H1 (cell line): ENCODE data around the gene GPBP1. TPM values are rescaled to one million over a fixed set of nuclear protein-coding genes. Genes with fewer than 3 reads are reported as not detected.

ENCODE experiments used
- ATF3 ChIP-seq: IDR thresholded peaks from 2 replicates; pipeline ENCODE4 v1.6.1; 2011; ENCODE audit warnings: low read depth, mild to moderate bottlenecking, low read length; ENCODE audit not compliant: insufficient read depth
- HDAC2 ChIP-seq, 2 experiments: fragments of 300-600 bp in 1 of 2; sonication (generic) in 1 of 2; IDR thresholded peaks; 2 replicates each; pipeline ENCODE4 v1.6.1; 2011 to 2012; ENCODE audit warnings: low read depth in 2 of 2, low read length in 2 of 2, mild to moderate bottlenecking in 2 of 2, moderate library complexity in 2 of 2, borderline replicate concordance in 1 of 2, inconsistent platforms in 1 of 2
- JUND ChIP-seq: IDR thresholded peaks from 2 replicates; pipeline ENCODE4 v1.6.1; 2011; ENCODE audit warnings: mild to moderate bottlenecking, improper control_type of control experiment, low read length
- RAD21 ChIP-seq, 2 experiments: IDR thresholded peaks in 1 of 2; conservative IDR thresholded peaks in 1 of 2; 2 replicates each; pipeline ENCODE4 v1.6.1; 2011; ENCODE audit warnings: low read depth in 2 of 2, low read length in 2 of 2, improper control_type of control experiment in 1 of 2, inconsistent platforms in 1 of 2, mild to moderate bottlenecking in 1 of 2, moderate library complexity in 1 of 2
- SRF ChIP-seq: IDR thresholded peaks from 2 replicates; pipeline ENCODE4 v1.6.1; 2011; ENCODE audit warnings: mild to moderate bottlenecking, low read depth, low read length, moderate library complexity
- TAF1 ChIP-seq: IDR thresholded peaks from 2 replicates; pipeline ENCODE4 v1.6.1; 2011; ENCODE audit warnings: mild to moderate bottlenecking, low read depth, low read length
- TCF12 ChIP-seq: IDR thresholded peaks from 2 replicates; pipeline ENCODE4 v1.6.1; 2011; ENCODE audit warnings: low read depth, mild to moderate bottlenecking, low read length
- polyA plus RNA-seq, 7 experiments: library from polyadenylated mRNA; depleted of rRNA in 3 of 7; stranded (reverse) in 5 of 7; unstranded in 2 of 7; fragments of >200 nt in 5 of 7; fragments of 200-250 nt in 2 of 7; gene quantifications; 1 replicate in 5 of 7; 2 replicates in 1 of 7; 4 replicates in 1 of 7; pipeline versions ENCODE4 v1.2.1 to v1.2.3, GENCODE V29; 2011 to 2013; ENCODE audit warnings: missing spikeins in 2 of 7, mixed read lengths in 2 of 7
- total RNA-seq: library from RNA; stranded (reverse); fragmentation: NEBNext Ultra II Directional; extraction: Animal tissue kit (Norgen Biotek cat#: 25700); gene quantifications from 2 replicates; pipeline ENCODE4 v1.2.1, GENCODE V29; 2021

The GPBP1 gene
- total and polyA plus RNA-seq, 2 of the 8 experiments (the other 6 are each of a cell fraction or from before 2014, with no cell fraction given): 29.2 to 108 TPM

- TF ChIP-seq TAF1: no peak
- no peak for TF ChIP-seq SRF
- TF ChIP-seq JUND: no peak
- no peak for TF ChIP-seq TCF12
- TF ChIP-seq HDAC2 (IDR thresholded peaks at IDR 0.05; ENCODE audit: borderline replicate concordance in 1 of 2, low read depth in 2 of 2, low read length in 2 of 2): no peak
- TF ChIP-seq RAD21 (IDR thresholded peaks at IDR 0.05 in 1 of 2, conservative IDR thresholded peaks at IDR 0.05 in 1 of 2; ENCODE audit: low read depth in 2 of 2, low read length in 2 of 2): no peak
- no peak for TF ChIP-seq ATF3
These were observed 20.0 kb downstream of the GPBP1 start (continued) for GRCh38 chr5:57193757-57194413.
